GM15510 (cell line): ENCODE data around the gene SMIM1.

Experiments used
- POLR2A ChIP-seq: IDR thresholded peaks from 3 replicates; pipeline ENCODE4 v1.6.1; 2011; ENCODE audit warnings: borderline replicate concordance; ENCODE audit not compliant: insufficient read length; ENCODE audit errors: extremely low read depth

The SMIM1 gene

DNA sequence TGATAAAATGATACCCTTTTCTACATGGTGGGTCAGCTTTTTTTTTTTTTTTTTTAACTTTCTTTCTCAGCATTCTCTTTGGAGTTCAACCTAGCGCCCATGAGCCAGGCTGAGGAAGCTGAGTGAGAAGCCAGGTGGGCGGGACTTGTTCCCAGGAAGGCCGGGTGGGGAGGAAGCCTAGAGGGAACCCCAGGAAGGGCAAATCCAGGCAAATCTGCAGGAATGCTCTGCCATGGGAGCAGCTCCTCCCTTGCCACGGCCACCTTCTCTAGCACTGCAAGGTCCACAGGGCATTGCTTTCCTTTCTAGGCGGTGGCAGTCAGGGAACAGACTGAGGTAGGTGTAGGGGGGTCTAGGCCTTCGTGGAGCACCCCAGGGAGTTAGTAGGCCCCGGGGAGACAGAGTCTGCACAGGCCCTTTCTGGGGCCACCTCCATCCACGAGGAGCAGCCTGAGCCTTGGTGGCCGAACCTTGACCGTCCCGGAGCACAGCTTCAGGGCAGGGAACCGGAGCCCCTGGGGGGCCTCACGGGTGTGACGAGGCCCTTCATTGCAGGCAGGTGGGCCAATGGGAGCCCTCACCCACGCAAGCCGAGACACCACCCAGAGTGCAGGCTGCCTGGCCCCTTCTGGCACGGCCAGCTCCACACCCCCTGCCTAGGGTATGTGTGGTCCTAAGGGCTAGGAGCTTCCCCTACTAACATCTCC, 38.5 kb upstream of the SMIM1 start:
- TF ChIP-seq POLR2A, result no peak

DNA sequence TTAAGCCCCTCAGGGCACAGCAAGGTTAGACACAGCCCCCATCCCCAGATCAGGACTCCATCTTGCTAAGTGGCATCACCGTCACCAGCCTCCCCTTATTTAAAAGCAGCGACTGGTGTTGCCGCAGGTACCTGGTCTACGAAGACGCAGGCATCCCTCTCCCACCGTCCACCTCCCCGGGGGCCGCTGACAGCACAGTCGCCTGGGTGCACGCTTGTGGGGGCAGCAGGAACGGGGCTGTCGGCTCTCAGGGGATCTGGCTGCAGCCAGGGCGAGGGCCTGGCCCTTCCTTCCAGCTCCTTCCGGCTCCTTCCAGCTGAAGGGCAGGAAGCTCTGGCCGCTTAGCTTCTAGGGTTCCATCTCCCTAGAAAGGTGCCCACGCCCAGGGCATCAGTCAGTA, 37.9 kb upstream of the SMIM1 start:
- no peak for TF ChIP-seq POLR2A

GRCh38 chr1:3735027-3735681, 37.4 kb upstream of the SMIM1 start:
- no peak for TF ChIP-seq POLR2A

DNA sequence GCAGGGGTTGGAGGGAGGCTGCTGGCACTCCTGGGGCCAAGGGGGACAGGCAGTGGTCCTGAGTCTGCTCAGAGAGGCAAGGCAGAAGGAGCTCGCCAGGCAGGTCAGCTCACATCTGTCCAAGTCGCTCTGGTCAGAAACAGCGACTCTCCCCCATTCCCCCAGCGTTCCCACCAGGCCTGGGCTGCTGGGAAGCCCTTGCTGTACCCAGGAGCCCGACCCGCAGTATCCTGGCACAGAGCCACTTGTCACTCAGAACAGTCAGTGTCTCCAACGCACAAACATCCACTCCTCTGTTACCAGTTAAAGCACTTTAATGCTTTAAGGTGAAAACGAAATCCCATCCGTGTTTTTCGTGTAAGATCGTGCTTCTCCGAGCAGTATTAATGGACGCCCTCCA, 36.9 kb upstream of the SMIM1 start:
- no peak for TF ChIP-seq POLR2A

DNA sequence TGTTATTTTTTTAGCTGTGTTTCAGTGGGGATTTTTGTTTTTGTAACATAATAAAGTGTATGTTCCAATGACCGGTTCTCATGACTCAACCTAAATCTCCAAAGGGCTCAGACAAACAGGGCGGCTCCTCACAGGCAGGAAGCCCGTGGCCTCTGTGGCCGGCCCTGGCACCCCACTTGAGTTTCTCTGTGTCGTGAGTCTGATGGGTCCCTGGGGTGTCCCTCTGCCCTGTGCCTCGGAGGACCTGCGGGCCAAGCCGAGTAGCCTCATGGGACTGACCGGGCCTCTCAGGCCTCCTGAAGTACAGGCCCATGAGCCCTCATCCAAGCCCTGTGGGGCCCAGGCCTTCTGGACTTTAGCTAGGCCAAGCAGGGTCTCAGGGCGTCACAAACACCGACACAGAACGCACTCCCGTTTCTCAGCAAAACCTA, 36.4 kb upstream of the SMIM1 start:
- no peak for TF ChIP-seq POLR2A

DNA sequence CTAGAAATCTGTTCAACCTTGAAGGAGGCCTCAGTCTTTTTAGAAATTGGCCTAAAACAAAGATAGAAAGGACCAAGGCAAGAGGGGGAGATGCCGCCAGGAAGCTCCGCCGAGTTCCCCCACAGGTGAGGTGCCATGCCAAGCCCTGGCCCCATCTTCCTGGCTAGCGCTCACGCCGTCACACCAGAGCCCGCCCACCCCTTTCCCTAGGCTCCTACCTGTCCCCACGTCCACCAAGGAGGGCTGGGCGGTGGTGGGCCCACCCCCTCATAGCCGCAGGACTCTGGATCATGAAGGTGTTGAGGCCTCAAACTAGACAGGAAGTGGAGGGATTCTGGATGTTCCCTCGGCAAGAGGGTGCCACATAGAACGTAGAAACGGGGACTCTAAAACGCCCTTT, 35.8 kb upstream of the SMIM1 start:
- no peak for TF ChIP-seq POLR2A

- TF ChIP-seq POLR2A, result no peak
Measured at GRCh38 chr1:3738943-3739342, 33.6 kb upstream of the SMIM1 start.

DNA sequence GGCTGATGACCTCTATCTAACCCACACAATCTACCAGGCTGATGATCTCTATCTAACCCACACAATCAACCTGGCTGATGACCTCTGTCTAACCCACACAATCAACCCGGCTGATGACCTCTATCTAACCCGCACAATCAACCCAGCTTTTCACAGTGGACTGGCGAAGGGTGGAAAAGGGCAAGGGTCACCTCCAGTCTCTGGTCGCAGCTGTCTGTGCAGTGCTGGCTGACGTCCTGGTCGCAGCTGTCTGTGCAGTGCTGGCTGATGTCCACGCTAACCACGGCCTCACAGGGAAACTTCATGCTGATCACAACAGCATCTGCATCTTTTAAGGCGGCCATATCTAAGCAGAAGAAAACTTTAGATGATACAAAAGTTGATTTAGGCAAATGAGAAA, 32.5 kb upstream of the SMIM1 start:
- no peak for TF ChIP-seq POLR2A

DNA sequence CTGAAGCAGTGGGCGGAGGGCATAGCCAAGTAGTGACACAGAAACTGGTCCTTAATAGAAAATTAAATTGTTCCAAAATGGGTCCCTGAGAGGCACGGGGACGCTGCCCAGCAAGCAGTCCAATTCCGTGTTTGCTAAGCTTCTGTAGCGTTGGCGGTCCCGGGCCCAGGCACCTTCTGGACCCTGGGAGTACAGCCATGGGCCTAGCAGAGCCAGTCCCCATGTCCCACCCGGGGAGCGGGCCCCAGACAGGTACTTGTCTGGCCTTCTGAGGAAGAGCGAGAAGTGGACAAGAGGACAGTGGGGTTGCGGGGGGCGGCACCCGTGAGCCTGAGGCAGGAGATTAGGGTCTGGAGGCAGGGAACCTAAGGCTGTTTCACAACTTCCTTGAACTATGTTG, 31.8 kb upstream of the SMIM1 start:
- no peak for TF ChIP-seq POLR2A

- no peak for TF ChIP-seq POLR2A
Measured at GRCh38 chr1:3741566-3742438, 30.7 kb upstream of the SMIM1 start.

- TF ChIP-seq POLR2A, result no peak
Measured at GRCh38 chr1:3742439-3743298, 29.9 kb upstream of the SMIM1 start.

DNA sequence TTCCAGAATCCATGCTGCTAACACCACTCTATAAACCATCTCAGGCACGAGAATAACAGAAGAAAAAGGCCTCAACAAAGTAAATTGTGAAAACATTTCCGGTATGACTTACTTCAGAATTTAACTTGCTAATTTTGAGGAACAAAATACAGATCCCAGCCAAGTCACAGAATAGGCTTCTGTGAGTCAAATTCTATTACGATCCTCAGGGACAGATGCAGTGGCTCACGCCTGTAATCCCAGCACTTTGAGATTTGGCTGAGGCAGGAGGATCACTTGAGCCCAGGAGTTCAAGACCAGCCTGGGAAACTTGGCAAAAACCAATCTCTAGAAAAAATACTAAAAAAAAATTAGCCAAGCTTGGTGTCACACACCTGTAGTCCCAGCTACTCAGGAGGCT, 29.1 kb upstream of the SMIM1 start:
- TF ChIP-seq POLR2A, result no peak

DNA sequence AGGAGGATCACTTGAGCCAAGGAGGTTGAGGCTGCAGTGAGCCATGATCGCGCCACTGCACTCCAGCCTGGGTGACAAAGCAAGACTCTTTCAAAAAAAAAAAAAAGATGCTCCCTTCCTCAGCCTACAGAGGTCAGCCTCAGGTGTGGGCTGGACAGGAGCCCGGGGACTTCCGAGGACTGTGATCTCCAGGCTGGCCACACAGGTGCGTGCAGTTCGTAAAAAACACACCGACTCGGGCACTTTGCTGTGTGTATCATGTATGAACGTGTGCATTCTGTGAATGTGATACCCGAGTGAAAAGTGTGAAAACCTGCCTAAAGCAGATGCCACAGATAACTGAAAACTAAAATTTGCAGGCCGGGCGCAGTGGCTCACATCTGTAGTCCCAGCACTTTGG, 28.7 kb upstream of the SMIM1 start:
- TF ChIP-seq POLR2A, result no peak

DNA sequence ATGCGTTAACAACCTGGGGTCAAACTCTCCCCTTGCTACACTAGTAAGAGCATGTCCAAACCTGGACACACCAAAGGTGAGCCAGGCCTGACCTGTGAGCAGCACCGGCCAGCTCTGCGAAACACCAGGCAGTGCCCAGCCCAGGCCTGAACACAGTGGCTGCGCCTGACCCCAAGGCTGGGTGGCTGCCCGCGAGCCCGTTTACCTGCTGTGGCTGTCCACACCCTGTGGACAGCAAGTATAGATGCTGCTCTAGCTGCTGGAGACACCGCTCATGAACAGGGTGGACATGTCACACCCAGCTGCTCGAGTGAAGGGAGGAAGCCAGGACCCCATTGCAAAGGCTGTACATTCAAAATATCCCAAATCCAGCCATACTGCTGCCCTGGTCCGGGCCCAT, 27.9 kb upstream of the SMIM1 start:
- no peak for TF ChIP-seq POLR2A
